ENCODE results near the gene APPL1. TPM values are rescaled to one million over a fixed set of nuclear protein-coding genes. Genes with fewer than 3 reads are reported as not detected.
A peak's percentile ranks its signal among the peaks of the same experiment; 100 is the strongest.

Gene APPL1, protein sequence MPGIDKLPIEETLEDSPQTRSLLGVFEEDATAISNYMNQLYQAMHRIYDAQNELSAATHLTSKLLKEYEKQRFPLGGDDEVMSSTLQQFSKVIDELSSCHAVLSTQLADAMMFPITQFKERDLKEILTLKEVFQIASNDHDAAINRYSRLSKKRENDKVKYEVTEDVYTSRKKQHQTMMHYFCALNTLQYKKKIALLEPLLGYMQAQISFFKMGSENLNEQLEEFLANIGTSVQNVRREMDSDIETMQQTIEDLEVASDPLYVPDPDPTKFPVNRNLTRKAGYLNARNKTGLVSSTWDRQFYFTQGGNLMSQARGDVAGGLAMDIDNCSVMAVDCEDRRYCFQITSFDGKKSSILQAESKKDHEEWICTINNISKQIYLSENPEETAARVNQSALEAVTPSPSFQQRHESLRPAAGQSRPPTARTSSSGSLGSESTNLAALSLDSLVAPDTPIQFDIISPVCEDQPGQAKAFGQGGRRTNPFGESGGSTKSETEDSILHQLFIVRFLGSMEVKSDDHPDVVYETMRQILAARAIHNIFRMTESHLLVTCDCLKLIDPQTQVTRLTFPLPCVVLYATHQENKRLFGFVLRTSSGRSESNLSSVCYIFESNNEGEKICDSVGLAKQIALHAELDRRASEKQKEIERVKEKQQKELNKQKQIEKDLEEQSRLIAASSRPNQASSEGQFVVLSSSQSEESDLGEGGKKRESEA
- 10 to 100 TPM; 33.5 to 38.1 TPM for total RNA-seq
- long read RNA-seq, full-length matches to known transcripts: 15 of 92 reads
- long read RNA-seq, partial matches to known transcripts: 74 of 92 reads
- long read RNA-seq, other reads (novel, unspliced or antisense): 3 of 92 reads

DNA sequence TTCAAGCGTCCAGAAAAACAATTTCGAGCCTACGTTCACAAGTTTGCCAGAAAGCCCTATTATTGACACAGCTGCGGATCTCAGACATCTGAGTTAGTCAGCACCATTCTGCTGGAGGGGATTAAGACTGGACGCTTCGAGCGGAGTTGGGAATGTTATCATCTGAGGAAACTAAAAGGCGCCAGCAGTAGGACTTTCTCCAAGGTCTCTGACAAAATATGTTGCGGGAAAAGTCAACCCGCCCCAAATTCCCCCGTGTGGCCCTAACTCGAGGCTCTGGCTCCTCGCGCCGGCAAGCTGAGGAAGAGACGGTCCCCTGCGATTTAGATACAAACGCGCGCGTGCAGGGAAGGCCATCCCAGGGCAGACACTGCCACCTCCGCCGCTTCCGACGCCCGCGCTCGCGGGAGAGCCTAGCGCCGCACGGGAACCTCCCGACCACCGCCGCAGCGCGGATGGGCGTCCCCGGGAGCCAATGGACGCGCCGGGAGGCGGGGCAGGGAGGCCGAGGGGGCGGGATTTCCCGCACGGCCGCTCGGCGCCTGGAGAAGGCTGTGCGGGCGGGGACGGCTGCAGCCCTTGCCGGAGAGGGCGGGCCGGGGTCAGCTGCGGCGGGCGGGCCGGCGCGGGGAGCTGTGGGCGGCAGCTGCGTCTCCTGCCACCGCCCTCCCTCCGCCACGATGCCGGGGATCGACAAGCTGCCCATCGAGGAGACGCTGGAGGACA is at the start of gene APPL1:
Gene APPL1 (plus strand): TSS at position 526 of the 726 bp plus-strand sequence. CDS start 155 bp downstream, at position 681.
- intact Hi-C loops (cut with DNase I): loop anchor here in 1 of 2 donors (5.0 to 10.0 kb wide), 2 partner anchors 65 to 233 kb away; no protein-coding TSS in a partner anchor
- DNase-seq (peak; percentile 94), ATAC-seq (peak; percentile 98 to 99)

GRCh38 chr3:57179580-57180410 is 47.7 kb upstream of the APPL1 start:
- ATAC-seq (no peak), DNase-seq (no peak)
- intact Hi-C loops (cut with DNase I): loop anchor here in 1 of 2 donors (10.0 kb wide), 1 partner anchor 255 kb away; no protein-coding TSS in a partner anchor

DNA sequence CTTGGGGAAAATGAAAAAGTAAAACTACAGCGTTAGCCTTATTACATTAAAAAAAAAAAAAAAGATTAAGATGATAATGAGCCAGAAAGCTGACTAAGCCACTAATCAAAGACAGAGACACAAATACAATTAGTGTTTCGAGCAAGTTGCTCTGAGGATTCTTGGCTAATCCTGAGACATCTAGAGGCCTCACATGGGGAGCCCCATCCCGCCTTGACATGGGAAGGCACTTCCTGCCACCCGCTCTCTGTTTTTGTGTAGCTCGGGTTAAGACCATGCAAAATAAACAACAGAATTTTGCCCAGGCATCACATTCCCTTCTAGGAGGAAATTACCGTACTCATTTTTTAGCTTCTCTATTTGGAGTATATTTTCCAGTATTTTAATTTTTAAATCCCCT is 43.0 kb upstream of the APPL1 start:
- DNase-seq (no peak), ATAC-seq (no peak)
- intact Hi-C loops (cut with DNase I): no loop called here

DNA sequence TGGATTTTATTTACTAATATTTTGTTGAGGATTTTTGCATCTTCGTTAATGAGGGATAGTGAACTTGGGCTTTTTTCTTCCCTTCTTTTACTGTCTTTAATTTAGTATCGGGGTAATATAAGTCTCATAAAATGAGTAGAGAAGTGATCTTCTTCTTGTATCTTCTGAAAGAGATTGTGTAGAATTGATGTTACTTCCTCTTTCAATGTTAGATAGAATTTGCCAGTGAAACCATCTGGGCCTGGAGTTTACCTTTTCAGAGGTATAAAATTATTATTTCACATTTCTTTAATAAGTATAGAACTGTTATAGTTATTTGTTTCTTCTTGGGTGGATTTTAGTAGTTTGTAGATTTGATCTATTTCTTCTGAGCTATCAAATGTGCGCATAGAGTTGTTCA is 35.5 kb upstream of the APPL1 start:
- no peak for DNase-seq
- intact Hi-C loops (cut with DNase I): no loop called here

DNA sequence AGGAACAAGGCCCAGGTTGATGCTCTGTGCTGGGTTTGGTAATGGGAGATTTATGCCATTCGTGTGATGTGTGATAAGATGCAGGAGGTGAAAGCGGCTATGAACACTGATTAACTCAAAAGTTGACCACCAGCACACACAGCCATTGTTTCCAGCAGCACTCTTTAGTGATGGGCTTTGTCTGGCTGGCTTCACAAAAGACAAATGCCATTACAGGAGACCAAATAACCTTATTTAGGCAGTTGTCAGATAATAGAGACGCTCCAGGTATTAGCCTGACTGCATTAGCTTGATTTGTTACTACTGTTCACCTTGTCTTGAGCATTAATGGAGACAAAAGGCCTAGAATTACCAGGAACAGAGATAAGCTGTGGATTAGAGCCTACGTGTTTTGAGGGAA is 32.9 kb upstream of the APPL1 start:
- ATAC-seq (no peak), DNase-seq (no peak)
- intact Hi-C loops (cut with DNase I): no loop called here

More for the DNA sequence above, 35.5 kb upstream of the APPL1 start:
- no peak for ATAC-seq

GRCh38 chr3:57199895-57200297 is 27.6 kb upstream of the APPL1 start, which contains the start of gene HESX1:
Gene HESX1 (minus strand): TSS chr3:57199978. CDS start chr3:57199918, 60 bp downstream.
- DNase-seq: no peak
- no peak for ATAC-seq
- intact Hi-C loops (cut with DNase I): no loop called here

DNA sequence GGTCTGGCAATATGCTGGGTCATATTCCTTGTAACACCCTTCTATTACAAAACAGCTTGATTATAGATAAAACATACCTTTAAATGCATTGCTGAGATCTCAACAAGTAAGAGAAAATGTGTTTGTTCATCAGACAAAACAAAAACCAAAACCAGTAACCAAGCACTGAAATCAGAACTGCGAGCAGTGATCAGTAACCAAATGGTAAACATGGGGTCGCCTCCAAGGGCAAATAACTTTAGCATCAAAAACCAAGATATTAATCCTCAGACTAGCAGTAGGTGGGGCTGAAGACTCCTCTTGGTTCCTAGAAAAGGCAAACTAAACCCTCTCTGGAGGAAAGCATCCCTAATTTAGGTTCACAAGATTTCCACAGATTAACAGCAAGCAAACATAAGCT is 21.1 kb upstream of the APPL1 start:
- DNase-seq (no peak), ATAC-seq (no peak)
- intact Hi-C loops (cut with DNase I): no loop called here

DNA sequence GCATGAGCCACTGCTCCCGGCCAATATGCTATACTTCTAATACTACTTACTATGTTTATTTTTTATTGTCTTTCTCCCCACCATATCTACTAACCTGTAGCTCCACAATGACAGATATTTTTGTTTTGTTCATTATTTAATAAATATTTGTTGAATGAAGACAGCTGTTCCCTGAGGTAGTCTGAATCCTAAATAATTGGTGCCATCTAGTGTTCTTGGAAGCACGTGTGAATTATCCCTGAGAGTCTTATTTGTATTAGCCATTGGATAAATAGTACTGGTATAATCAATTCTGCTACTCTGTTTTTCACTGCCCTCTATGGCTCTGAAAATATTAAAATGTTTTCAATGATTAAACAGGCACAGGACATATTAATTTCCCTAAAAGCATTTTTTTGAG is 5.6 kb upstream of the APPL1 start:
- DNase-seq (no peak), ATAC-seq (peak in 1 of 2 donors; percentile 26)
- intact Hi-C loops (cut with DNase I): loop anchor here in 1 of 2 donors (5.0 to 10.0 kb wide), 2 partner anchors 120 to 227 kb away; no protein-coding TSS in a partner anchor

GRCh38 chr3:57224856-57225255 is 2.7 kb upstream of the APPL1 start:
- intact Hi-C loops (cut with DNase I): loop anchor here in 1 of 2 donors (5.0 to 10.0 kb wide), 3 partner anchors 63 to 230 kb away; no protein-coding TSS in a partner anchor
- ATAC-seq: no peak
- no peak for DNase-seq

DNA sequence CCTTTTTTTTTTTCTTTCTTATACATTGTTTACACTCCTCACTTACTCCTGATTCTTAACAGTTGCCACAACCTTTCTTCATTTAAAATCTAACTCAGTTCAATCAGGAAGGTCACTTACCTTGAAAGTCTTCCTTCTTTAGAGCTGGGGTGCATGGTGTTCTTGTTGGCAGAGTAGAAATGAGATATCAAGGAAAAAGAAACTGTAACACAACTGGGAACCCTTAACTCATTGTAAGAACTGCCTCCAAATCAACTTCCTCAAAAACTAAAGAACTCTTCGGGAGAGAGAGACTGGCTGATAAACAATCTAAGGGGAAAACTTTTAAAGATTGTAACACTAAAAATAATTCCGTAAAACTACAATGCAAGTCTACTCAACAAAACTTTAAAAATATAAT is 1.4 kb upstream of the APPL1 start:
- ATAC-seq (no peak), DNase-seq (no peak)
- intact Hi-C loops (cut with DNase I): loop anchor here in 1 of 2 donors (5.0 to 10.0 kb wide), 2 partner anchors 64 to 231 kb away; no protein-coding TSS in a partner anchor

DNA sequence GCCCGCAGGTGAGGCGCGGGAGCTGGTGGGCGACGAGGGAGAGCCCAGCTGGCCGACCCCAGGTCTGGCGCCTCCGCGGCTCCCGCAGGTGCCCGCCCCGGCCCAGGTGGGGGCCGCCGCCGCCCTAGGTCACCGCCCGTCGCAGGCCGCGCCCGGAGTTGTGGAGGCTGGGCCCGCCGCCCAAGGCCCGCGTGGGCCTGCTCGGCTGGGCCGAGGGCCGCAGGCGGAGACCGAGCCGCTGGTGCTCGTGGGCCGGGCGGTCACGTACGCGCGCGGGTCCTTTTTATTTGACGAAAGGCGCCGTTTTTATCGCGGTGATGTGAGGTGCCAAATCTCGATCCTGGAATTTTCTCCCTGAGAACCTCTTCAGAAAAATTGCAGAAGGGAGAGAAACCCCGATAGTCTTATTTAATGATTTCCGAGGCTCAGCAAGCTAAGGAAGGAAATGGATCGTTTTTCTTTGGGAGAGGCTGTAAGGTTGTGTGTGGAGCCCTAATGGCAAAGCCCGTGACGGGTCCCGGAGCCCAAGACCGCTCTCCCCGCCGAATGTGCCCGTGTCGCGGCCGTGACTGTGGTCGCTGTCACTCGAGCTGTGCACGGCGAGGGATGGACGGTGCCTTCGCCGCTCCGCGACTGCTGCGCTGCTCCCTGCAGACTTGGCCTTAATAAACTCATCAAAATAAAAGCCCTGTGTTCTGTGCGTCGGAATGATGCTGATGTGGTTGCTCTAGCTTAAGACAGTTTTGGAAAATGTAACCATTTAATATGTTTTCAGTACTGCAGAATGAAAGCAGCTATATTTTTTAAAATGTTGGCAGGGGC is 612 bp downstream of the APPL1 start:
- DNase-seq (peak; percentile 61), ATAC-seq (peak; percentile 75 to 82)
- intact Hi-C loops (cut with DNase I): loop anchor here in 1 of 2 donors (5.0 to 10.0 kb wide), 2 partner anchors 66 to 233 kb away; no protein-coding TSS in a partner anchor

DNA sequence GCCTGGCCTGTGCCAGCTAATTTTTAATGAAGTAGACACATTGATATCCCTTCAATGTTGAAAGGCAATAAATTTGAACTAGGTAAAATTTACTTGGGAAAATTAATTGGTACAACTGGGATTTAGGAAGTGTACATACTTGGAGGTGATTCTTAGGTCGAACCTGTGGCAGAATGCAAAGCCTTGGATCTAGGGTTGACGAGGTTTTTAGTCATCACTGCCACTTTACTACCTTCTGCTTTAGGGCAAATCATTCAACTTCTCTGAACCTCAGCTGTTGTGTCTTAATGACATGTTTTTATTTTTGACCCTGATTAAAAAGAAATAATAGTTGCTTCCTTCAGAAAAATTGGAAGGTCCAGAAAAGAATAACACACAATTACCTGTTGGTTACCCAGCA is 2.5 kb downstream of the APPL1 start:
- intact Hi-C loops (cut with DNase I): no loop called here
- DNase-seq (no peak), ATAC-seq (no peak)

GRCh38 chr3:57233799-57234198 is 6.3 kb downstream of the APPL1 start:
- no peak for DNase-seq
- intact Hi-C loops (cut with DNase I): no loop called here

DNA sequence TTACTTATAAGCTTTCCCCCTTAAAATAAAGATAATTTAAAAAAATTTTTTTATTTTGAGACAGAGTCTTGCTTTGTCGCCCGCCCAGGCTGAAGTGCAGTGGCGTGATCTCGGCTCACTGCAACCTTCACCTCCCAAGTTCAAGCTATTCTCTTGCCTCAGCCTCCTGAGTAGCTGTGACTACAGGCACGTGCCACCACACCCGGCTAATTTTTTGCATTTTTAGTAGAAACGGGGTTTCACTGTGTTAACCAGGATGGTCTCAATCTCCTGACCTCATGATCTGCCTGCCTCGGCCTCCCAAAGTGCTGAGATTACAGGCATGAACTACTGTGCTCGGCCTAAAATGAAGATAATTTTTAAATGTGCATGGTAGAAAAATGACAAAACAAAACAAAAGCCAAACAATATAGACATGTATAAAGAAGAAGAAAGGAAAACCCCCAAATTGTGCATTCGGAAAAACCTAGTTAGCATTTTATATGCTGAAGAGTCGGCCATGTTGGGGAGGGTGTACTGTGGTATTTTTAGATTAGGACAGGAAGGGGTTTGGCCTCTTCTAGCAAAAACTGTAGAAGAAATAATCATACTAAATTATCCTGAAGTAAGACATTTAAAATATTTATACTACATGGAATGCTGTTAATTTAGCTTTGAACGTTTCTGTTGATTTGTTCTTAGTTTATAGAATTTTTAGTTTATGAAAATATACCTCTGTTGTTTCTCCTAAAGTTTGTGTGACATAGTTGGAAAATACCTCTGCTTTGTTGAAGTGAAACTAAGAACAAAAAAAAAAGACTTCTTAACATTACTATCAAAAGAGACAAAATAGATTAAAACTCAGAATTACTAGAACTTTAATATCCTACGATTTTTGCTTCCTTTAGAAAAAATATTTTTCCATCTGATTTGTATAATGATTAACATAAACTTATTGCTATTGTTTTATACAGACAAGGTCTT is 7.4 kb downstream of the APPL1 start:
- intact Hi-C loops (cut with DNase I): no loop called here
- ATAC-seq (no peak), DNase-seq (no peak)

More at GRCh38 chr3:57233799-57234198, 6.3 kb downstream of the APPL1 start:
- ATAC-seq: no peak

- ATAC-seq (no peak), DNase-seq (no peak)
- intact Hi-C loops (cut with DNase I): no loop called here
Observed at GRCh38 chr3:57244946-57245345, 17.4 kb downstream of the APPL1 start.

GRCh38 chr3:57252404-57252803 is 24.9 kb downstream of the APPL1 start:
- ATAC-seq (peak; percentile 36 to 76), DNase-seq (no peak)
- intact Hi-C loops (cut with DNase I): no loop called here
